HG03064 (cell line): Measurements from ENCODE around the gene FAM53C.
"Not testable (repeated sequence)": the region's sequence is repeated elsewhere in the genome, so short reads cannot be mapped to it uniquely, and the experiment has no call there.

Source experiments
- ATAC-seq: cut with Tn5 transposase; IDR thresholded peaks from one replicate; pipeline ENCODE4 v1.9.1; 2021; ENCODE audit warnings: low read depth; ENCODE audit not compliant: unreplicated experiment

FAM53C gene

DNA sequence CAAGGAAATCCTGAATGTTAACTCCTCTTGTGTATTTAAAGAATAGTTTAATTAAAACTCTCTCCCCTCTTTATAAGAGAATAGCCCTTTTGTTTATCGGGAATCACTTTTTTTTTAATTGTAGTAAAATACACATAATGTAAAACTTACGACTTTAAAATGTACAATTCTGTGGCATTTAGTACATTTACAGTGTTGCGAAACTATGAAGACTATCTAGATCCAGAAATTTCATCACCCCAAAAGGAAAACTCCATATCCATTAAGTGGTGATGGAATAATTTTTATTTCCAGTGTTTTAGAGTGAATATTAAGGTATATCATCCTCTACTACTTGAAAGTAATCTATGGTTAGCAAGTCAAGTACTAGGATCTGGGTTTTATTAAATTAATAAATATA is 51.3 kb downstream of the FAM53C start:
- ATAC-seq = no peak

DNA sequence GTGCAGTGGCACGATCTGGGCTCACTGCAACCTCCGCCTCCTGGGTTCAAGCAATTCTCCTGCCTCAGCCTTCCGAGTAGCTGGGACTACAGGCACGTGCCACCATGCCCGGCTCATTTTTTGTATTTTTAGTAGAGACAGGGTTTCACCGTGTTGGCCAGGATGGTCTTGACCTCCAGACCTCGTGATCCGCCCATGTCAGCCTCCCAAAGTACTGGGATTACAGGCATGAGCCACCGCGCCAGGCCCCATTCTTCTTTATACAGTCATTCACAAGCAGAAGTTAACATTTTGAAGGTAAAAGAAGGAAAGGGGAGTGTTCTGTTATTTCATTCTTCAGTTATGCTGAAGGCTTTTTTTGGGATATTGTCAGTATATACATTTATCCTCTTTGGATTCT is 51.8 kb downstream of the FAM53C start:
- not testable (repeated sequence) for ATAC-seq

GRCh38 chr5:138391859-138392386 is 53.9 kb downstream of the FAM53C start:
- ATAC-seq = no peak
